ENCODE measurements around the gene BRD2. TPM values are rescaled to one million over a fixed set of nuclear protein-coding genes. Genes with fewer than 3 reads are reported as not detected.

BRD2 gene
- total and polyA plus RNA-seq, 11 donors: 56.8 to 107 (median 73.1) TPM

- DNase-seq (no peak), ATAC-seq (no peak)
- TF ChIP-seq CTCF (IDR thresholded peaks at IDR 0.05) (no peak), POLR2A (IDR thresholded peaks at IDR 0.05) (no peak)
- intact Hi-C loops (cut with DNase I): loop anchor here in 2 of 10 donors (5.0 to 10.0 kb wide), 3 partner anchors 132 to 847 kb away; partner anchors contain the start of genes ATF6B (in 1 of the 2), GPSM3 (in 1 of the 2), PBX2 (in 1 of the 2) and PSMB8 (in 1 of the 2)
- Histone ChIP-seq H3K9me3 (no peaks in the 10 kb centered on the region), H3K36me3 (peaks cover 17 to 69% (median 56%) of the 10 kb centered on the region in 9 donors), H3K4me3 (peak overlapping the region; percentile 63 to 100 (median 86)), H3K27ac (peak overlapping the region in 8 of 12 donors; percentile 83 to 100 (median 100)), H3K27me3 (no peaks in the 10 kb centered on the region), H3K4me1 (peaks cover 0 to 49% (median 35%) of the 10 kb centered on the region in 12 donors)
- 0 to 2% (median 1%) methylated on average over 4 of the region's 4 CpGs for WGBS, 4 donors
Measured at GRCh38 chr6:32974016-32974333, 5.6 kb downstream of the BRD2 start.

GRCh38 chr6:32974541-32975308 is 6.3 kb downstream of the BRD2 start:
- DNase-seq (peak in 1 of 5 donors; percentile 58), ATAC-seq (no peak)
- Histone ChIP-seq H3K27me3 (no peaks in the 10 kb centered on the region), H3K27ac (peak overlapping the region in 5 of 12 donors; percentile 16 to 100 (median 83)), H3K4me3 (peak overlapping the region; percentile 63 to 100 (median 86)), H3K4me1 (peaks cover 0 to 56% (median 35%) of the 10 kb centered on the region in 12 donors), H3K36me3 (peaks cover 17 to 76% (median 63%) of the 10 kb centered on the region in 9 donors), H3K9me3 (no peaks in the 10 kb centered on the region)
- WGBS, 4 donors: 8 to 14% (median 9%) methylated on average over 14 of the region's 14 CpGs
- intact Hi-C loops (cut with DNase I): loop anchor here in 2 of 10 donors (5.0 to 10.0 kb wide), 3 partner anchors 132 to 847 kb away; partner anchors contain the start of genes ATF6B (in 1 of the 2), GPSM3 (in 1 of the 2), PBX2 (in 1 of the 2) and PSMB8 (in 1 of the 2)
- TF ChIP-seq POLR2A (IDR thresholded peaks at IDR 0.05) (no peak), CTCF (IDR thresholded peaks at IDR 0.05) (no peak)

GRCh38 chr6:32975886-32976285 is 7.5 kb downstream of the BRD2 start:
- Histone ChIP-seq H3K4me3 (peak overlapping the region in 3 of 12 donors; percentile 77 to 100 (median 97)), H3K36me3 (peaks cover 19 to 88% (median 75%) of the 10 kb centered on the region in 9 donors), H3K27me3 (no peaks in the 10 kb centered on the region), H3K27ac (no peak overlapping the region), H3K4me1 (peaks cover 0 to 63% (median 35%) of the 10 kb centered on the region in 12 donors), H3K9me3 (no peaks in the 10 kb centered on the region)
- 47 to 59% (median 49%) methylated on average over 2 of the region's 2 CpGs for WGBS, 4 donors
- TF ChIP-seq CTCF (IDR thresholded peaks at IDR 0.05) (no peak), POLR2A (IDR thresholded peaks at IDR 0.05) (no peak)
- intact Hi-C loops (cut with DNase I): loop anchor here in 1 of 10 donors (10.0 kb wide), 1 partner anchor 781 kb away; the partner anchor contains the start of genes GPSM3 and PBX2
- ATAC-seq (no peak), DNase-seq (no peak)

All from heart left ventricle (tissue), 16 donors.